HL-60 (cell line): ENCODE results near the gene MTFR1L.

ENCODE experiments used
- DNase-seq, 2 experiments: peaks; one replicate each; pipeline ENCODE4 v3.0.0-alpha.2; 2010 to 2020; ENCODE audit warnings: low read depth in 1 of 2, low spot score in 1 of 2
- H3K27ac ChIP-seq: fragments of 250-450 bp; sonication (Bioruptor Pico); replicated peaks from 2 replicates; pipeline ENCODE4 v1.5.1; 2020; ENCODE audit warnings: mild to moderate bottlenecking, moderate library complexity
- H3K27me3 ChIP-seq: fragments of 250-450 bp; sonication (Bioruptor Pico); 2 replicates; pipeline ENCODE4 v1.5.1; 2021; ENCODE audit warnings: mild to moderate bottlenecking, moderate library complexity; ENCODE audit not compliant: insufficient read depth, poor library complexity, severe bottlenecking
- H3K4me3 ChIP-seq: replicated peaks from 2 replicates; pipeline ENCODE4 v1.5.1; 2011; ENCODE audit warnings: mild to moderate bottlenecking, control low read depth, low read length; ENCODE audit not compliant: insufficient read depth
- CTCF ChIP-seq: IDR thresholded peaks from one replicate; pipeline ENCODE4 v1.5.1; 2011; ENCODE audit warnings: low read length, control low read depth, inconsistent platforms; ENCODE audit not compliant: insufficient read depth
- GABPA ChIP-seq: IDR thresholded peaks from 2 replicates; pipeline ENCODE4 v1.6.1; 2012; ENCODE audit warnings: low read depth
- POLR2AphosphoS5 ChIP-seq: IDR thresholded peaks from 2 replicates; pipeline ENCODE4 v1.6.1; 2012; ENCODE audit warnings: low read depth
- REST ChIP-seq: IDR thresholded peaks from 2 replicates; pipeline ENCODE4 v1.6.1; 2012; ENCODE audit warnings: low read depth; ENCODE audit not compliant: insufficient replicate concordance
- SPI1 ChIP-seq: IDR thresholded peaks from 2 replicates; pipeline ENCODE4 v1.6.1; 2012; ENCODE audit warnings: low read depth, mild to moderate bottlenecking, borderline replicate concordance

The MTFR1L gene

GRCh38 chr1:25799352-25799934 is 20.3 kb upstream of the MTFR1L start:
- Histone ChIP-seq H3K27ac (no peak overlapping the region), H3K4me3 (peak overlapping the region; percentile 42), H3K27me3 (no peaks in the 10 kb centered on the region)
- no peak for TF ChIP-seq CTCF
- no peak for TF ChIP-seq GABPA
- no peak for TF ChIP-seq REST
- TF ChIP-seq SPI1: no peak
- no peak for TF ChIP-seq POLR2AphosphoS5
- DNase-seq: no peak

- no peak within 1 kb of the TSS for H3K27ac ChIP-seq
- no peaks in the 10 kb centered on the region for H3K27me3 ChIP-seq
- H3K4me3 ChIP-seq: peak within 1 kb of the TSS; percentile 53
- DNase-seq: peak in 1 of 2 experiments; percentile 63
- TF ChIP-seq GABPA (no peak), SPI1 (no peak), REST (no peak), POLR2AphosphoS5 (no peak), CTCF (no peak)
These were observed 19.6 kb upstream of the MTFR1L start, which contains the start of gene SELENON for GRCh38 chr1:25799935-25800702. Gene SELENON (plus strand): TSS chr1:25800193. CDS start chr1:25800231, 38 bp downstream.

- no peak overlapping the region for H3K27ac ChIP-seq
These were observed 18.9 kb upstream of the MTFR1L start for GRCh38 chr1:25800703-25801377.

More at GRCh38 chr1:25800703-25801377, 18.9 kb upstream of the MTFR1L start:
- TF ChIP-seq POLR2AphosphoS5 (no peak), REST (no peak), SPI1 (no peak), CTCF (no peak), GABPA (no peak)
- Histone ChIP-seq H3K27me3 (no peaks in the 10 kb centered on the region), H3K4me3 (peak overlapping the region; percentile 53)
- no peak for DNase-seq
